GM21723 (cell line): ENCODE data around the gene EPB41L2.
"Not testable (repeated sequence)": the region's sequence is repeated elsewhere in the genome, so short reads cannot be mapped to it uniquely, and the experiment has no call there.

ENCODE experiments used
- ATAC-seq: cut with Tn5 transposase; IDR thresholded peaks from one replicate; pipeline ENCODE4 v1.9.1; 2021; ENCODE audit warnings: mild to moderate bottlenecking, moderate library complexity; ENCODE audit not compliant: unreplicated experiment

Gene EPB41L2

GRCh38 chr6:130824978-130825694, 237.9 kb downstream of the EPB41L2 start:
- ATAC-seq = no peak

GRCh38 chr6:130822736-130823135, 240.3 kb downstream of the EPB41L2 start:
- no peak for ATAC-seq

GRCh38 chr6:130815200-130816071, 247.6 kb downstream of the EPB41L2 start:
- ATAC-seq = no peak

DNA sequence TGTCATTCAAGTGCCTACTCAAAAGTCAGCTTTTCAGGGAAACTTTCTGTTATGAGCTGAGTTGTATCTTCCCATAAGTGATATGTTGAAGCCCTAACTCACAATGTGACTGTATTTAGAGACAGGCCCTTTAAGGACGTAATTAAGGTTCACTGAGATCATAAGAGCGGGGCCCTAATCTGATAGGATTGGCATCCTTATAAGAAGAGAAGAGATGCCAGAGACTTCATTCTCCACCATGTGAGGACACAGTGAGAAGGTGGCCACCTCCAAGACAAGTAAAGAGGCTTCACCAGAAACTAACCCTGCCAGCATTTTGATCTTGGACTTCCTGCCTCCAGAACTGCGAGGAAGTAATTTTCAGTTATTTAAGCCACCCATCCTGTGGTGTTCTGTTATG, 248.5 kb downstream of the EPB41L2 start:
- ATAC-seq = no peak

- no peak for ATAC-seq
Measured at GRCh38 chr6:130811932-130812331, 251.1 kb downstream of the EPB41L2 start.

DNA sequence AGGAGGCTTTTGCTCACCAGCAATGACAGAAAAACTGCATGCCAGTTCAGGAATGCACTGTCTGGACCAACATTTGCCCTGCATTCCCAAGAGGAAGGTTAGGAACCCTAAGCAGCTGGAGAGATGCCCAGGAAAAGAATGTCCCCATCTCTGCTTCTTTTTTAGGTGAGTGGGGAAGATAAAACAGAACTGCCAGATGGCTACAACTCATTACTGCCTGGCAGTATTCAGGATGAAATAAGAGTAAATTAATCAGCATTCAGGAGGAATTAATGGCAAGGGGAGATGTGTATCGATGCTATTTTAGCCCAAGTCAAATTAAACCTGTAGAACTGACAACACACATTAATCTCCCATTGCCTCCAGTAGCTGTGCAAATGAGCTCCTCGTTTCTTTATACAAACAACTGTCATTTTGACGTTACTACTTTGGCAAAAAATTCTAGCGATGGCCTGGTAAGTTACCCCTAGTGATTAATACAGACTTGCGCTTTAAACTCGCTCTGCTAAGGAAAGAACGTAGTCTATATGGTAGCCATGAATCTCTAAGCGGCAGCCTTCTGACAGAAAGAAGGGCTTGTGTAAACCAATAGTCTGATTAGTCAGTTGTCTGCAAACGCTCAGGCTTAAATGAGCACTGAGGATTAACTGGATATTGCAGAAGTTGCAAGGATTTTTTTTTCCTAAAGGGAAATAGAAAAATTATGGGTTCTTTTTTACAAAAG, 252.6 kb downstream of the EPB41L2 start:
- no peak for ATAC-seq

DNA sequence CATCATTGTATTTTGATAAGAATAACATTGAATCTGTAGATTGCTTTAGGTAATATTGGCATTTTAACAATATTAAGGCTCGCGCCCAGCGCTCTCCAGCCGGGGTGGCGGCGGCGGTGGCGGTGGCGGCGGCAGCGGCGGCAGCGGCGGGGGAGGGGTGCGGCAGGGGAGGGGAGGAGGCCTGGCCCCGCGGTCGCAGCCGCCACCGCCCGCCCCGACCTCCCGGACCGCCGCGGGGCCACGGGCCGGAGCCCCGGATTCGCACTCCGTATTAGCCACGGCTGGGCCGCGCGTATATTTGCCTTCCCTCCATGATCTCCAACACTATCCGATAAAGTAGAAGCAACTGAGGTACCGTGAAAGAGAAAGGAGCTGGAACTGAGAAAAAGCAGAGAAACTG, 261.7 kb downstream of the EPB41L2 start:
- not testable (repeated sequence) for ATAC-seq

DNA sequence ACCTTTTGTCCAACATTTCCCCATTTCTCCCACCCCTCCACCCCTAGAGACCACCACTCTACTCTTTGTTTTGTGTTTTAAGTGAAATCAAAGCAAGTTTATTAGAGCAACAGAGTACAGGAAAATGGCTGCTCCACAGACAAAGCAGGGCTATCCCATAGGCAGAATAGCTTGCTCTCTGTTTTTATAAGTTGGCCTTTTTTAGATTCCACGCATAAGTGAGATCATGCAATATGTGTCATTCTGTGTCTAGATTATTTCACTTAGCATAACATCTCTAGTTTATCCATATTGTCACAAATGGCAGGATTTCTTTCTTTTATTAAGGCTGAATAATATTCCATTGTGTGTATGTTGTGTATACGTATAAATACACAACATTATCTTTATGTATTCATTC, 266.0 kb downstream of the EPB41L2 start:
- no peak for ATAC-seq

DNA sequence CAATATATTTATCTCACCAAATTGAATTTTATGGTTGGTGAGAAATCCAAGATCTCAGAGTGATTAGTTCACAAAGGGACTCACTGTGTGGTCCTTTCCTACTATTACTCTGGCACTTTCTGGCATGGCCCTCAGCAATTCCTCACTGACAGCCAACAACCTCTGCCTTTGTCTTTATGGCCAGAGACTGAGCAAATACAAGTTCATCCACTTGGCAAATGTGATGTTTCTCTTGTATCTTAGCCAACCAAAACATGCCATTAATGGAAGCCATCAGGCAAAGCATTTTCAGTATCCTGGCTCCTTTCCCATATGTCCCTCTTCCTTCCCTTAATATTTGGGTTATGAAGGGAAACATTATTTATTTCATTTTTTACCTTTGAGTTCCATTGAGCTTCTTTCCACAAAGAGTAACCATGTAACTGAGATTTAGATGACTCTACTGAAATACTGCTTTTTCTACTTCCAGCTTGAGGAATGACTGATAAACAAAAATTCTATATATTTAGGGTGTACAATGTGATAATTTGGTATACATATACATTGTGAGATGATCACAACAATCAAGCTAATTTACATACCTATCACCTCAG, 266.6 kb downstream of the EPB41L2 start:
- no peak for ATAC-seq

GRCh38 chr6:130794738-130795137, 268.3 kb downstream of the EPB41L2 start:
- ATAC-seq = no peak

- no peak for ATAC-seq
Measured at GRCh38 chr6:130794010-130794697, 268.9 kb downstream of the EPB41L2 start.
